HG03196 (cell line): ENCODE results near the gene LYRM1.
"Not testable (repeated sequence)": the region's sequence is repeated elsewhere in the genome, so short reads cannot be mapped to it uniquely, and the experiment has no call there.

Experiments used
- ATAC-seq: cut with Tn5 transposase; IDR thresholded peaks from one replicate; pipeline ENCODE4 v1.9.1; 2021; ENCODE audit not compliant: unreplicated experiment

Gene LYRM1

DNA sequence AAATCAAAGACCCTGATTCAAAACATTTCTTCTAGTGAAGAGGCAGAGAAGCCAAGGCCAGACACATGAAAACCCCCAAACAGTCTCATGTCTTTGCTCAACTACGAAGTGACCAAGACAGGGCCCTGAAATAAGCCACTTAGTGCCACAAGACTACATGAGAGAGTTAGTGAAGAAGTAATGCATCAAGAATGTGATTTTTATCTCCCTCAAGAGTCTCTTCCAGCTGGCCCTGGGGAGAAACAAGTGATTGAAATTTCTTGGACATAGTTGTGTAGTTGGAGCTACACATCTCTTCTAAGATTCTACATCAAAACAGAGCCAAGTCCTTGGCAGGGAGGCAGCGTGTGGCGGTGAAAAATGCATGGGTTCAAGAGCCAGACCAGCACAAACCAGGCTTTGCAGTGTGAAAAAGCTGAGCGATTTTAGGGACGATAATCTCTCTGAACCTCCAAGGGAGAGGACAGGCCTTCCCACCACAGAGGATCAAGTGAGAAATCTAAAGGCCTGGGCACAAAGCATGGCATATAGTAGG lies 30.6 kb downstream of the LYRM1 start:
- ATAC-seq, result no peak

- no peak for ATAC-seq
Measured at GRCh38 chr16:20933589-20933988, 33.0 kb downstream of the LYRM1 start.

GRCh38 chr16:20937736-20938135 lies 37.2 kb downstream of the LYRM1 start:
- no peak for ATAC-seq

DNA sequence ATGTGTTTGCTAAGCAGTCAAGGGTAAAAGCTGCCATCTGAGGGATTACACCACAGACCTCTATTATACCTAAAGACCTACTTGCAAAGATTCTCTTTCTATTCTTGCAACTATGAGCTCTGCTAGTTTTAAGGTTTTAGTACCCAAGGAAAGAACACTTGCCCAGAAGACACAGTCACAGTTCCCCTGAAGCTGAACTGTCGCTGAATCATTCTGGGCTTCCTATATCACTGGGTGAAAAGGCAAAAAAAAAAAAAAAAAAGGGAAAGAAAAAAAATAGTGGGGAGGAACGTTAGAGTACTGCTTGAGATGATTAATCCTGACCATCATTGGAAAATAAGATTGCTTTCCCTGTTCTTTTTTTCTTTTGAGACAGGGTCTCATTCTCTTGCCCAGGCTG lies 37.9 kb downstream of the LYRM1 start:
- no peak for ATAC-seq

- no peak for ATAC-seq
Measured at GRCh38 chr16:20939611-20940010, 39.0 kb downstream of the LYRM1 start.

GRCh38 chr16:20940871-20941635 lies 40.5 kb downstream of the LYRM1 start:
- ATAC-seq, result no peak

- ATAC-seq, result no peak
Measured at GRCh38 chr16:20941636-20941926, 41.0 kb downstream of the LYRM1 start.

- no peak for ATAC-seq
Measured at GRCh38 chr16:20942256-20942655, 41.7 kb downstream of the LYRM1 start.

DNA sequence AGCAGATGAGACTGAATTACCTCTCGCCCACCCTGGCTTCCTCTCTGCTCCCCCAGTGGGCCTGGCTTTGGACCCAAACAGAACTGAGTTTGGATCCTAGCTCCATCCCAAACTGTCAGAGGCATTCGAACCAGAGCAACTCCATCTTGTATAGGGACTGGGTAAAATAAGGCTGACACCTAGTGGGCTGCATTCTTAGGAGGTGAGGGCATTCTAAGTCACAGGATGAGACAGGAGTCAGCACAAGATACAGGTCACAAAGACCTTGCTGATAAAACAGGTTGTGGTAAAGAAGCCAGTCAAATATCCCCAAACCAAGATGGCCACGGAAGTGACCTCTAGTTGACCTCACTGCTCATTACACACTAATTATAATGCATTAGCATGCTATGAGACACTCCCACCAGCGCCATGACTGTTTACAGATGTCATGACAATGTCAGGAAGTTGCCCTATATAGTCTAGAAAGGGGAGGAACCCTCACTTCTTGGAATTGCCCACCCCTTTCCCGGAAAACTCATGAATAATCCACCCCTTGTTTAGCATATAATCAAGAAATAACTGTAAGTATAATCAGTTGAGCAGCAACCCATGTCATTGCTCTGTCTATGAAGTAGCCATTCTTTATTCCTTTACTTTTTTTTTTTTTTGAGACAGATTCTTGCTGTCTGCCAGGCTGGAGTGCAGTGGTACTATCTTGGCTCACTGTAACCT lies 44.4 kb downstream of the LYRM1 start:
- ATAC-seq, result no peak

- ATAC-seq, result not testable (repeated sequence)
Measured at GRCh38 chr16:20945575-20945875, 45.0 kb downstream of the LYRM1 start.

DNA sequence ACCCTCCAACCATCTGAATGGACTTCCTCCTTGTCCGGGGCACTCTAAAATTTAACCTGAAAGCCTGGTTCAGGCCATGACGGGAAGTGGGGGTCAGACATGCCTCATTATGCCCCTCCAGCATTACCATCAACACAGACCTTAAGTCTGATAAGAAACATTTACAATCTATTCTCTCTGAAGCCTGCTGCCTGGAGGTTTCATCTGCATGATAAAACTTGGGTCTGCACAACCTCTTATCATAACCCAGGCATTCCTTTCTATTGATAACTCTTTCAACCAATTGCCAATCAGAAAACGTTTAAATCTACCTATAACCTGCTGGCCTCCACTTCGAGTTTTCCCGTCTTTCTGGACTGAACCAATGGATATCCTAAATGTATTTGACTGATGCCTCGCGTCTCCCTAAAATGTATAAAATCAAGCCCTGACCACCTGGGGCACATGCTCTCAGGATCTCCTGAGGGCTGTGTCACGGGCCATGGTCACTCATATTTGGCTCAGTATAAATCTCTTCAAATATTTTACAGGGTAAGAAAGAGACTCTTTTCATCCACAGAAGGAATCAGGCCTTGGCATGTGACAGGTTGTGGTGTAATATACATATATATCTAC lies 45.6 kb downstream of the LYRM1 start:
- ATAC-seq, result no peak

DNA sequence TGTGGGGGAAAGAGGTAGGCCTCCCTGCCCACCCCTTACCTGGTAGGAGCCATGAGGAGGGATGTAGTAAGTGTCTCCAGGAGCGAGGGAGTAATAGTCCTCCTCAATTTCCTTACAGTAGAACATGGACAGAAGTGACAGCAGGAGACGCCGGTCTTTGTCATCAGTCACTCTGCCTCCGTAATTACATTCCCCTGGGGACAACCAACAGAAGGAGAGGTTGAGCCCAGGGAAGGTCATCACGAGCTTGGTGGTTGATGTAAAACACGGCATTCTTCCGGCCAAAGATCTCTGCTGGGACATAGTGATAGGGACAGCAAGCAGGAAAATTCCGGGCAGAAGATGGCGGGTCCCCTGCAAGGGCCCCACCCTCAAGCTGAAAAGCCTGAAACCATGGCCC lies 47.9 kb downstream of the LYRM1 start:
- ATAC-seq, result no peak

GRCh38 chr16:20949660-20950059 lies 49.1 kb downstream of the LYRM1 start:
- ATAC-seq, result no peak

DNA sequence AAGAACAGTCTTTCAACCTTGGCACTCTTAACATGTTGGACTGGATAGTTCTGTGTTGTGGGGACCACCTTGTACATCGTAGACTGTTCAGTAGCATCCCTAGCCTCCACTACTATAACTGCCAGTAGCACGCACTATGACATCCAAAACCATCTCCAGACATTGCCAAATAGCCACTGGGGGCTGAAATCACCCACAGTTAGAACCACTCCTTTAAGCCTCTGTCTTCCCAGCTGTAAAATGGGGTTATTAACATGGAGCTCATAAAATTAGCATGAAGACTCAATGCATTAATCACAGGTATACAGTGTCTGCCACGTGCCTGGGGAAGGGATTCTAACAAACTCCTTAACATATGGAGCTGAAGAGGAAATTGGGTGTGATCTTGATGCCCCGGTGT lies 49.7 kb downstream of the LYRM1 start:
- ATAC-seq, result no peak

DNA sequence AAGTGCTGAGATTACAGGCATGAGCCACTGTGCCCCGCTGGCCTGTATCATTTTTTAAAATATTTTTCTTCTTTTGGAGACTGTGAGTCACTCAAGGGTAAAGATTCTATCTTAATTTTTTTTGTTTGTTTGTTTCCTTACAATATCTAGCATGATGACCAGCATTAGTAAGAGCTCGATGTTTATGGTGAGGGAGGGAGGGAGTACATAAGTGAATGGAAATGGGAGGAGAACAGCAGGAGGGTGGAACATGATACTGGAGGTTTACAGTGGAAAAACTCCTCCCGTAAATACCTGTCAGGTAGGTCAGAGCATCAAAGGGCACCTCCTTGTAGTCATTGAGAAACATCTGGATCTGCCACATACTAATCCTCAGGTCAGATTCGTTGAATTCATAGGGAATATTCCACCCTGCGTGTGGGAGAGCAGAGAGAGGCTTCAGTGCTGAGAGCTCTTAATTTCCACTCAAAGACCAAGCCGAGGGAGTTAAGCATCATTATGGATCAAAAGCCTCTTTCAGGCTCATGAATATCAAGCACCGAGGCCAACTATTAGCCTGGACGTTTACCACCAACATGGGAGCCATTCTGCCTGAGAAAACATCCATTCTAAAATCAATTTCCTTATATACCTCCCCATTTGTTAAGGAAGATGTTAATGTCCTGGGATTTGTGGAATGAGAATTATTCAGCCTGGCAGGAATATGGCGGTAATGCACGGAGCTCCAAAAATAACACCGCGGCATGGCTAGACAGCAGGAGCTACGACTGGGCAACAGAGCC lies 51.8 kb downstream of the LYRM1 start:
- no peak for ATAC-seq

DNA sequence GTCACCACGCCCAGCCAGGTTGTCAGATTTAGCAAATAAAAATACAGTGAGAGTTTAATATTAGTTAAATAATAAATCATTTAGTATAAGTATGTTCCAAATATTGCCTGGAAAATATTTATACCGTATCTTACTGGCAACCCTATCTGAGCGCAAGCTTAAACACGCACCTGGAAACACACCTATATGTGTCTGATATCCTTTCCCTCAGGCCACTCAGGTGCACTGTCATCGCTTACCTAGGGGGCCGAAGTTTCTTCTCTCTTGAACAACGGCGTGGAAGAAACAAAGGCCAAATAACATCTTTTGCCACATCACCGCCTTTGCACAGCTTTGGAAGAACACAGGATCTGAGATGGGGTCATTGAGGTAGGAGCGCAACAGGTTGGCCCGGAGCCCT lies 54.0 kb downstream of the LYRM1 start:
- no peak for ATAC-seq

- ATAC-seq, result no peak
Measured at GRCh38 chr16:20956319-20956718, 55.7 kb downstream of the LYRM1 start.

GRCh38 chr16:20957153-20957552 lies 56.6 kb downstream of the LYRM1 start:
- no peak for ATAC-seq

- no peak for ATAC-seq
Measured at GRCh38 chr16:20960899-20961298, 60.3 kb downstream of the LYRM1 start.

DNA sequence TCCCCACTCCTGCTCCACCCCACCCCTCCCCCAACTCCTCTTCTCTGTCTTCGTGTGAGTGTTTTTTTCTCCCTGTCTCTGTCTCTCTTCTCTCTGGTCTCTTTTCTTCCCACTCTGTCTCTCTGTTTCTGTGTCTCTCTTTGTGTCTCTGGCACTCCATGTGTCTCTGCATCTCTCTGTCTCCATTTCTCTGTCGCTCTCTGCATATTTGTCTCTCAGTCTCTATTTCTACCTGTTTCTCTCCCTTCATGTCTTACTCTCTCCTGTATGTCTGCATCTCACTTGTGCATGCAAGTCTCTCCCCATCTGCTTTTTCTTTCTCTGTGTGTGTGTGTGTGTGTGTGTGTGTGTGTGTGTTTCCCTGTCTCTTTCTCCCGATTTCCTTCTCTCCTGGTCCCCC lies 68.2 kb downstream of the LYRM1 start:
- no peak for ATAC-seq

GRCh38 chr16:20969386-20969785 lies 68.8 kb downstream of the LYRM1 start:
- no peak for ATAC-seq

- ATAC-seq, result no peak
Measured at GRCh38 chr16:20971401-20971800, 70.8 kb downstream of the LYRM1 start.
